Measurements from ENCODE around the gene QRFP.

QRFP gene

GRCh38 chr9:130896233-130897014 lies at the start of gene QRFP:
TSS of gene QRFP (minus strand) at chr9:130896812. CDS start at chr9:130893838, 2,974 bp downstream.
- no peak for DNase-seq

GRCh38 chr9:130945173-130945572 lies 48.6 kb upstream of the QRFP start:
- DNase-seq, result no peak

- no peak for DNase-seq
These were observed 48.0 kb upstream of the QRFP start for GRCh38 chr9:130944510-130945058.

- no peak for DNase-seq
These were observed 47.2 kb upstream of the QRFP start for GRCh38 chr9:130943777-130944176.

- no peak for DNase-seq
These were observed 46.6 kb upstream of the QRFP start for GRCh38 chr9:130943221-130943620.

GRCh38 chr9:130942679-130943078 lies 46.1 kb upstream of the QRFP start:
- no peak for DNase-seq

GRCh38 chr9:130942084-130942483 lies 45.5 kb upstream of the QRFP start:
- no peak for DNase-seq

GRCh38 chr9:130940693-130941576 lies 44.3 kb upstream of the QRFP start:
- DNase-seq, result no peak

- no peak for DNase-seq
These were observed 43.5 kb upstream of the QRFP start for GRCh38 chr9:130940027-130940549.

- DNase-seq, result no peak
These were observed 42.9 kb upstream of the QRFP start for GRCh38 chr9:130939405-130940026.

GRCh38 chr9:130938652-130939404 lies 42.2 kb upstream of the QRFP start, which contains the start of gene FIBCD1:
TSS of gene FIBCD1 (minus strand) at chr9:130939247. CDS start at chr9:130938607, 640 bp downstream.
- no peak for DNase-seq

GRCh38 chr9:130938184-130938651 lies 41.6 kb upstream of the QRFP start:
- no peak for DNase-seq

GRCh38 chr9:130937146-130938076 lies 40.8 kb upstream of the QRFP start:
- DNase-seq, result no peak

- no peak for DNase-seq
These were observed 39.9 kb upstream of the QRFP start for GRCh38 chr9:130936285-130937117.

GRCh38 chr9:130935648-130936271 lies 39.1 kb upstream of the QRFP start:
- no peak for DNase-seq

GRCh38 chr9:130934702-130935647 lies 38.4 kb upstream of the QRFP start:
- no peak for DNase-seq

GRCh38 chr9:130934246-130934645 lies 37.6 kb upstream of the QRFP start:
- no peak for DNase-seq
